Karpas-422 (cell line): ENCODE measurements around the gene PPP4R2. TPM values are rescaled to one million over a fixed set of nuclear protein-coding genes. Genes with fewer than 3 reads are reported as not detected.

Experiments used
- DNase-seq: peaks from one replicate; pipeline ENCODE4 v3.0.0-alpha.2; 2015
- H2AFZ ChIP-seq: fragments of 200-600 bp; sonication (generic); 2 replicates; pipeline ENCODE4 v1.6.1; 2014; ENCODE audit warnings: antibody characterized with exemption, low read length, mixed read lengths
- H3K27ac ChIP-seq: fragments of 200-600 bp; sonication (generic); 2 replicates; pipeline ENCODE4 v1.5.1; 2014; ENCODE audit warnings: mild to moderate bottlenecking, low read length, moderate library complexity
- H3K27me3 ChIP-seq: fragments of 200-600 bp; sonication (generic); 2 replicates; pipeline ENCODE4 v1.6.1; 2014; ENCODE audit warnings: low read length, mixed read lengths
- H3K36me3 ChIP-seq: fragments of 200-600 bp; sonication (generic); 2 replicates; pipeline ENCODE4 v1.6.1; 2014; ENCODE audit warnings: low read length, mixed read lengths; ENCODE audit not compliant: insufficient read depth
- H3K4me1 ChIP-seq: fragments of 200-600 bp; sonication (generic); 2 replicates; pipeline ENCODE4 v1.6.1; 2014; ENCODE audit warnings: mild to moderate bottlenecking, low read length, mixed read lengths
- H3K4me2 ChIP-seq: fragments of 200-600 bp; sonication (generic); 2 replicates; pipeline ENCODE4 v1.6.1; 2014; ENCODE audit warnings: low read length, low read depth, mild to moderate bottlenecking; ENCODE audit not compliant: poor library complexity, severe bottlenecking
- H3K4me3 ChIP-seq: fragments of 200-600 bp; sonication (generic); 2 replicates; pipeline ENCODE4 v1.5.1; 2014; ENCODE audit warnings: mild to moderate bottlenecking, antibody characterized with exemption, low read length, mixed read lengths
- H3K79me2 ChIP-seq: fragments of 200-600 bp; sonication (generic); 2 replicates; pipeline ENCODE4 v1.6.1; 2014; ENCODE audit warnings: mild to moderate bottlenecking, low read length, mixed read lengths
- H3K9ac ChIP-seq: fragments of 200-600 bp; sonication (generic); 2 replicates; pipeline ENCODE4 v1.6.0; 2014; ENCODE audit warnings: low read length
- H3K9me2 ChIP-seq: fragments of 200-600 bp; sonication (generic), shearing (Covaris generic); replicated peaks from 2 replicates; pipeline ENCODE4 v1.6.0; 2014; ENCODE audit warnings: mild to moderate bottlenecking, low read length, moderate library complexity; ENCODE audit not compliant: insufficient read depth
- H3K9me3 ChIP-seq: fragments of 300-700, 200-600 bp; sonication (generic); 2 replicates; pipeline ENCODE4 v1.6.1; 2014; ENCODE audit warnings: low read length, mixed read lengths
- H4K20me1 ChIP-seq: fragments of 200-600 bp; sonication (generic); 2 replicates; pipeline ENCODE4 v1.6.1; 2014; ENCODE audit warnings: mild to moderate bottlenecking, antibody characterized with exemption, low read length, low read depth; ENCODE audit not compliant: insufficient read depth
- total RNA-seq: library from RNA; depleted of rRNA; stranded (reverse); fragments of >200 nt; shearing (Covaris generic); gene quantifications from 2 replicates; pipeline ENCODE4 v1.2.3, GENCODE V29; 2014; ENCODE audit warnings: low replicate concordance

The PPP4R2 gene
- total RNA-seq, 1 experiment from 2014 or later, result 61.5 TPM

GRCh38 chr3:73086071-73086494 is 89.5 kb downstream of the PPP4R2 start:
- no peaks in the 10 kb centered on the region for H3K27me3 ChIP-seq
- no peaks in the 10 kb centered on the region for H3K79me2 ChIP-seq
- DNase-seq, result peak; percentile 70
- no peak overlapping the region for H3K9ac ChIP-seq
- H3K9me2 ChIP-seq, result no peaks in the 10 kb centered on the region
- no peaks in the 10 kb centered on the region for H4K20me1 ChIP-seq
- H3K4me1 ChIP-seq, result no peaks in the 10 kb centered on the region; the same call in 1 of the 2 replicates
- H3K36me3 ChIP-seq, result no peaks in the 10 kb centered on the region
- no peak overlapping the region for H3K4me2 ChIP-seq
- no peak overlapping the region for H2AFZ ChIP-seq
- no peaks in the 10 kb centered on the region for H3K9me3 ChIP-seq
- H3K4me3 ChIP-seq, result no peak overlapping the region
- H3K27ac ChIP-seq, result no peak overlapping the region

- Histone ChIP-seq H3K36me3 (no peaks in the 10 kb centered on the region), H3K9ac (no peak overlapping the region), H3K4me3 (no peak overlapping the region), H3K9me3 (no peaks in the 10 kb centered on the region), H3K4me2 (no peak overlapping the region), H3K4me1 (no peaks in the 10 kb centered on the region), H3K27me3 (no peaks in the 10 kb centered on the region), H4K20me1 (no peaks in the 10 kb centered on the region), H3K9me2 (no peaks in the 10 kb centered on the region), H2AFZ (no peak overlapping the region), H3K27ac (no peak overlapping the region), H3K79me2 (no peaks in the 10 kb centered on the region)
- no peak for DNase-seq
These were observed 97.5 kb downstream of the PPP4R2 start for GRCh38 chr3:73094129-73094528.

- DNase-seq, result no peak
- Histone ChIP-seq H3K4me3 (no peak overlapping the region), H2AFZ (no peak overlapping the region), H3K9ac (no peak overlapping the region), H3K36me3 (no peaks in the 10 kb centered on the region), H3K9me3 (no peaks in the 10 kb centered on the region), H3K27me3 (no peaks in the 10 kb centered on the region), H3K9me2 (no peaks in the 10 kb centered on the region), H3K27ac (no peak overlapping the region), H3K4me2 (no peak overlapping the region), H3K4me1 (no peaks in the 10 kb centered on the region), H3K79me2 (no peaks in the 10 kb centered on the region), H4K20me1 (no peaks in the 10 kb centered on the region)
These were observed 98.3 kb downstream of the PPP4R2 start for GRCh38 chr3:73094951-73095350.

GRCh38 chr3:73096169-73096568 is 99.6 kb downstream of the PPP4R2 start:
- Histone ChIP-seq H3K9me2 (no peaks in the 10 kb centered on the region), H3K27me3 (no peaks in the 10 kb centered on the region), H3K4me3 (no peak overlapping the region), H3K4me2 (no peak overlapping the region), H3K9ac (no peak overlapping the region), H3K36me3 (no peaks in the 10 kb centered on the region), H4K20me1 (no peaks in the 10 kb centered on the region), H3K9me3 (no peaks in the 10 kb centered on the region), H3K27ac (no peak overlapping the region), H3K79me2 (no peaks in the 10 kb centered on the region), H3K4me1 (no peaks in the 10 kb centered on the region), H2AFZ (no peak overlapping the region)
- DNase-seq, result no peak

GRCh38 chr3:73098026-73098425 is 101.4 kb downstream of the PPP4R2 start:
- Histone ChIP-seq H4K20me1 (no peaks in the 10 kb centered on the region), H3K27ac (no peak overlapping the region), H3K9me3 (no peaks in the 10 kb centered on the region), H3K4me2 (no peak overlapping the region), H3K4me1 (no peaks in the 10 kb centered on the region), H3K9me2 (no peaks in the 10 kb centered on the region), H3K79me2 (no peaks in the 10 kb centered on the region), H3K27me3 (no peaks in the 10 kb centered on the region), H3K4me3 (no peak overlapping the region), H2AFZ (no peak overlapping the region), H3K36me3 (no peaks in the 10 kb centered on the region), H3K9ac (no peak overlapping the region)
- DNase-seq, result no peak

GRCh38 chr3:73098873-73099272 is 102.3 kb downstream of the PPP4R2 start:
- no peak overlapping the region for H2AFZ ChIP-seq
- H3K9me2 ChIP-seq, result no peaks in the 10 kb centered on the region
- no peak for DNase-seq
- no peaks in the 10 kb centered on the region for H3K27me3 ChIP-seq
- H3K36me3 ChIP-seq, result no peaks in the 10 kb centered on the region
- H4K20me1 ChIP-seq, result no peaks in the 10 kb centered on the region
- no peaks in the 10 kb centered on the region for H3K79me2 ChIP-seq
- H3K4me2 ChIP-seq, result no peak overlapping the region
- H3K4me3 ChIP-seq, result no peak overlapping the region
- no peaks in the 10 kb centered on the region for H3K9me3 ChIP-seq
- H3K9ac ChIP-seq, result no peak overlapping the region
- H3K27ac ChIP-seq, result no peak overlapping the region
- H3K4me1 ChIP-seq, result no peaks in the 10 kb centered on the region

- no peaks in the 10 kb centered on the region for H3K4me1 ChIP-seq
- no peak overlapping the region for H3K4me3 ChIP-seq
- H2AFZ ChIP-seq, result no peak overlapping the region
- no peaks in the 10 kb centered on the region for H3K27me3 ChIP-seq
- H3K9me3 ChIP-seq, result no peaks in the 10 kb centered on the region
- no peak overlapping the region for H3K4me2 ChIP-seq
- H3K9ac ChIP-seq, result no peak overlapping the region
- H3K27ac ChIP-seq, result no peak overlapping the region
- H3K79me2 ChIP-seq, result no peaks in the 10 kb centered on the region
- no peaks in the 10 kb centered on the region for H3K9me2 ChIP-seq
- no peaks in the 10 kb centered on the region for H4K20me1 ChIP-seq
- H3K36me3 ChIP-seq, result no peaks in the 10 kb centered on the region
- DNase-seq, result peak; percentile 93
These were observed 104.3 kb downstream of the PPP4R2 start for GRCh38 chr3:73100741-73101559.

GRCh38 chr3:73101881-73102280 is 105.3 kb downstream of the PPP4R2 start:
- no peak overlapping the region for H3K4me2 ChIP-seq
- H3K27ac ChIP-seq, result no peak overlapping the region
- no peaks in the 10 kb centered on the region for H3K36me3 ChIP-seq
- no peak for DNase-seq
- no peak overlapping the region for H3K9ac ChIP-seq
- no peaks in the 10 kb centered on the region for H4K20me1 ChIP-seq
- no peak overlapping the region for H3K4me3 ChIP-seq
- no peaks in the 10 kb centered on the region for H3K9me2 ChIP-seq
- H2AFZ ChIP-seq, result no peak overlapping the region
- H3K4me1 ChIP-seq, result no peaks in the 10 kb centered on the region
- H3K79me2 ChIP-seq, result no peaks in the 10 kb centered on the region
- H3K9me3 ChIP-seq, result no peaks in the 10 kb centered on the region
- no peaks in the 10 kb centered on the region for H3K27me3 ChIP-seq
